K562 (cell line): ENCODE results near the gene ZER1. TPM values are rescaled to one million over a fixed set of nuclear protein-coding genes. Genes with fewer than 3 reads are reported as not detected.

Experiments used
- CHD2 ChIP-seq: IDR thresholded peaks from 2 replicates; pipeline ENCODE4 v1.6.1; 2011; ENCODE audit warnings: low read depth, low read length
- CTCFL ChIP-seq: IDR thresholded peaks from 2 replicates; pipeline ENCODE4 v1.6.1; 2011; ENCODE audit warnings: borderline replicate concordance, low read depth, mild to moderate bottlenecking, moderate library complexity, low read length; ENCODE audit not compliant: insufficient read depth, poor library complexity, severe bottlenecking
- DACH1 ChIP-seq: fragments of 450-650 bp; IDR thresholded peaks from 2 replicates; pipeline ENCODE4 v1.6.1; 2018; ENCODE audit not compliant: partially characterized antibody
- HMGN3 ChIP-seq: IDR thresholded peaks from 2 replicates; pipeline ENCODE4 v1.6.1; 2011; ENCODE audit warnings: borderline replicate concordance, low read depth, mild to moderate bottlenecking, mixed read lengths, low read length; ENCODE audit not compliant: insufficient read length; ENCODE audit errors: extremely low read depth
- NRF1 ChIP-seq, 2 experiments: fragments of 450-650 bp; IDR thresholded peaks in 1 of 2; conservative IDR thresholded peaks in 1 of 2; 2 replicates each; pipeline ENCODE4 v1.6.1; 2014; ENCODE audit warnings: mild to moderate bottlenecking in 2 of 2
- RNF219 ChIP-seq: fragments of 250-450 bp; sonication (Bioruptor Pico); IDR thresholded peaks from 2 replicates; pipeline ENCODE4 v1.5.0; 2022; ENCODE audit warnings: mild to moderate bottlenecking
- RREB1 ChIP-seq: fragments of 250-450 bp; sonication (Bioruptor Pico); IDR thresholded peaks from 2 replicates; pipeline ENCODE4 v1.4.0; 2020
- SMAD1 ChIP-seq: fragments of 150-350 bp; IDR thresholded peaks from 2 replicates; pipeline ENCODE4 v1.6.1; 2014; ENCODE audit warnings: low read length, low read depth; ENCODE audit not compliant: partially characterized antibody
- ZBTB5 ChIP-seq: fragments of 450-650 bp; IDR thresholded peaks from 2 replicates; pipeline ENCODE4 v1.6.1; 2017; ENCODE audit warnings: antibody characterized with exemption
- ZEB2 ChIP-seq: fragments of 450-650 bp; IDR thresholded peaks from 2 replicates; pipeline ENCODE4 v1.6.1; 2016
- ZMIZ1 ChIP-seq, 2 experiments: fragments of 150-350 bp in 1 of 2; IDR thresholded peaks; 2 replicates each; pipeline ENCODE4 v1.6.1; 2012 to 2016; ENCODE audit warnings: low read depth in 2 of 2, low read length in 2 of 2, mild to moderate bottlenecking in 1 of 2, moderate library complexity in 1 of 2
- polyA plus RNA-seq, 8 experiments: library from polyadenylated mRNA; depleted of rRNA in 4 of 8; stranded (reverse) in 5 of 8; unstranded in 3 of 8; fragments of >200 nt; fragmentation: Nextera tagmentation in 2 of 8; fragmentation: Illumina TruSeq in 1 of 8; extraction: Ambion mirVana in 2 of 8; extraction: Trizol in 1 of 8; gene quantifications; 2 replicates each; pipeline versions ENCODE4 v1.2.1 to v1.2.3, GENCODE V29; 2011 to 2014; ENCODE audit warnings: inconsistent platforms in 1 of 8, missing spikeins in 1 of 8
- total RNA-seq, 7 experiments: library from RNA; depleted of rRNA in 6 of 7; stranded (reverse); fragments of >200 nt in 6 of 7; fragmentation: Illumina TruSeq in 2 of 7; extraction: Trizol in 2 of 7; gene quantifications; 2 replicates each; pipeline versions ENCODE4 v1.2.1 to v1.2.3, GENCODE V29; 2011 to 2021; ENCODE audit warnings: low replicate concordance in 1 of 7

ZER1 gene
- total and polyA plus RNA-seq, 9 of the 15 experiments (the other 6 are each of a cell fraction or from before 2014, with no cell fraction given), result 0.07 to 10.7 (median 6.2) TPM

GRCh38 chr9:128733256-128733655 is 38.5 kb downstream of the ZER1 start (continued):
- peak in 1 of 2 experiments; percentile 12; a peak in 1 of 4 replicates for TF ChIP-seq ZMIZ1 (IDR thresholded peaks at IDR 0.05; ENCODE audit: low read depth in 2 of 2, low read length in 2 of 2)
- no peak for TF ChIP-seq RNF219 (CRISPR knock-in tag)
- 0 out of 4 replicates have a peak, but pooled peaks of 1 of the 2 experiments have one; percentile 18 for TF ChIP-seq NRF1 (conservative IDR thresholded peaks at IDR 0.05 in 1 of 2, IDR thresholded peaks at IDR 0.05 in 1 of 2)
- TF ChIP-seq ZBTB5, result no peak
- TF ChIP-seq HMGN3, result no peak
- TF ChIP-seq RREB1 (CRISPR knock-in tag), result 0 out of 2 replicates have a peak, but pooled peaks have one; percentile 49
- 0 out of 2 replicates have a peak, but pooled peaks have one; percentile 3 for TF ChIP-seq CHD2
- TF ChIP-seq ZEB2, result no peak
- TF ChIP-seq CTCFL, result peak; percentile 27
- no peak for TF ChIP-seq DACH1
- no peak for TF ChIP-seq SMAD1
